ENCODE measurements around the gene DLGAP1. TPM values are rescaled to one million over a fixed set of nuclear protein-coding genes. Genes with fewer than 3 reads are reported as not detected.

The DLGAP1 gene
- total and polyA plus RNA-seq, 2 of the 8 experiments (the other 6 are each of a cell fraction or from before 2014, with no cell fraction given): 11.8 to 16.9 TPM

- TF ChIP-seq, protein P1, sequence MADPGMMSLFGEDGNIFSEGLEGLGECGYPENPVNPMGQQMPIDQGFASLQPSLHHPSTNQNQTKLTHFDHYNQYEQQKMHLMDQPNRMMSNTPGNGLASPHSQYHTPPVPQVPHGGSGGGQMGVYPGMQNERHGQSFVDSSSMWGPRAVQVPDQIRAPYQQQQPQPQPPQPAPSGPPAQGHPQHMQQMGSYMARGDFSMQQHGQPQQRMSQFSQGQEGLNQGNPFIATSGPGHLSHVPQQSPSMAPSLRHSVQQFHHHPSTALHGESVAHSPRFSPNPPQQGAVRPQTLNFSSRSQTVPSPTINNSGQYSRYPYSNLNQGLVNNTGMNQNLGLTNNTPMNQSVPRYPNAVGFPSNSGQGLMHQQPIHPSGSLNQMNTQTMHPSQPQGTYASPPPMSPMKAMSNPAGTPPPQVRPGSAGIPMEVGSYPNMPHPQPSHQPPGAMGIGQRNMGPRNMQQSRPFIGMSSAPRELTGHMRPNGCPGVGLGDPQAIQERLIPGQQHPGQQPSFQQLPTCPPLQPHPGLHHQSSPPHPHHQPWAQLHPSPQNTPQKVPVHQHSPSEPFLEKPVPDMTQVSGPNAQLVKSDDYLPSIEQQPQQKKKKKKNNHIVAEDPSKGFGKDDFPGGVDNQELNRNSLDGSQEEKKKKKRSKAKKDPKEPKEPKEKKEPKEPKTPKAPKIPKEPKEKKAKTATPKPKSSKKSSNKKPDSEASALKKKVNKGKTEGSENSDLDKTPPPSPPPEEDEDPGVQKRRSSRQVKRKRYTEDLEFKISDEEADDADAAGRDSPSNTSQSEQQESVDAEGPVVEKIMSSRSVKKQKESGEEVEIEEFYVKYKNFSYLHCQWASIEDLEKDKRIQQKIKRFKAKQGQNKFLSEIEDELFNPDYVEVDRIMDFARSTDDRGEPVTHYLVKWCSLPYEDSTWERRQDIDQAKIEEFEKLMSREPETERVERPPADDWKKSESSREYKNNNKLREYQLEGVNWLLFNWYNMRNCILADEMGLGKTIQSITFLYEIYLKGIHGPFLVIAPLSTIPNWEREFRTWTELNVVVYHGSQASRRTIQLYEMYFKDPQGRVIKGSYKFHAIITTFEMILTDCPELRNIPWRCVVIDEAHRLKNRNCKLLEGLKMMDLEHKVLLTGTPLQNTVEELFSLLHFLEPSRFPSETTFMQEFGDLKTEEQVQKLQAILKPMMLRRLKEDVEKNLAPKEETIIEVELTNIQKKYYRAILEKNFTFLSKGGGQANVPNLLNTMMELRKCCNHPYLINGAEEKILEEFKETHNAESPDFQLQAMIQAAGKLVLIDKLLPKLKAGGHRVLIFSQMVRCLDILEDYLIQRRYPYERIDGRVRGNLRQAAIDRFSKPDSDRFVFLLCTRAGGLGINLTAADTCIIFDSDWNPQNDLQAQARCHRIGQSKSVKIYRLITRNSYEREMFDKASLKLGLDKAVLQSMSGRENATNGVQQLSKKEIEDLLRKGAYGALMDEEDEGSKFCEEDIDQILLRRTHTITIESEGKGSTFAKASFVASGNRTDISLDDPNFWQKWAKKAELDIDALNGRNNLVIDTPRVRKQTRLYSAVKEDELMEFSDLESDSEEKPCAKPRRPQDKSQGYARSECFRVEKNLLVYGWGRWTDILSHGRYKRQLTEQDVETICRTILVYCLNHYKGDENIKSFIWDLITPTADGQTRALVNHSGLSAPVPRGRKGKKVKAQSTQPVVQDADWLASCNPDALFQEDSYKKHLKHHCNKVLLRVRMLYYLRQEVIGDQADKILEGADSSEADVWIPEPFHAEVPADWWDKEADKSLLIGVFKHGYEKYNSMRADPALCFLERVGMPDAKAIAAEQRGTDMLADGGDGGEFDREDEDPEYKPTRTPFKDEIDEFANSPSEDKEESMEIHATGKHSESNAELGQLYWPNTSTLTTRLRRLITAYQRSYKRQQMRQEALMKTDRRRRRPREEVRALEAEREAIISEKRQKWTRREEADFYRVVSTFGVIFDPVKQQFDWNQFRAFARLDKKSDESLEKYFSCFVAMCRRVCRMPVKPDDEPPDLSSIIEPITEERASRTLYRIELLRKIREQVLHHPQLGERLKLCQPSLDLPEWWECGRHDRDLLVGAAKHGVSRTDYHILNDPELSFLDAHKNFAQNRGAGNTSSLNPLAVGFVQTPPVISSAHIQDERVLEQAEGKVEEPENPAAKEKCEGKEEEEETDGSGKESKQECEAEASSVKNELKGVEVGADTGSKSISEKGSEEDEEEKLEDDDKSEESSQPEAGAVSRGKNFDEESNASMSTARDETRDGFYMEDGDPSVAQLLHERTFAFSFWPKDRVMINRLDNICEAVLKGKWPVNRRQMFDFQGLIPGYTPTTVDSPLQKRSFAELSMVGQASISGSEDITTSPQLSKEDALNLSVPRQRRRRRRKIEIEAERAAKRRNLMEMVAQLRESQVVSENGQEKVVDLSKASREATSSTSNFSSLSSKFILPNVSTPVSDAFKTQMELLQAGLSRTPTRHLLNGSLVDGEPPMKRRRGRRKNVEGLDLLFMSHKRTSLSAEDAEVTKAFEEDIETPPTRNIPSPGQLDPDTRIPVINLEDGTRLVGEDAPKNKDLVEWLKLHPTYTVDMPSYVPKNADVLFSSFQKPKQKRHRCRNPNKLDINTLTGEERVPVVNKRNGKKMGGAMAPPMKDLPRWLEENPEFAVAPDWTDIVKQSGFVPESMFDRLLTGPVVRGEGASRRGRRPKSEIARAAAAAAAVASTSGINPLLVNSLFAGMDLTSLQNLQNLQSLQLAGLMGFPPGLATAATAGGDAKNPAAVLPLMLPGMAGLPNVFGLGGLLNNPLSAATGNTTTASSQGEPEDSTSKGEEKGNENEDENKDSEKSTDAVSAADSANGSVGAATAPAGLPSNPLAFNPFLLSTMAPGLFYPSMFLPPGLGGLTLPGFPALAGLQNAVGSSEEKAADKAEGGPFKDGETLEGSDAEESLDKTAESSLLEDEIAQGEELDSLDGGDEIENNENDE (IDR thresholded peaks at IDR 0.05; ENCODE audit: insufficient replicate concordance, low read length): no peak
- TF ChIP-seq KDM5A (IDR thresholded peaks at IDR 0.05; ENCODE audit: low read length) (no peak), POLR2AphosphoS5 (IDR thresholded peaks at IDR 0.05; ENCODE audit: low read depth, low read length) (no peak), TCF12 (IDR thresholded peaks at IDR 0.05; ENCODE audit: low read depth, low read length) (no peak), RNF2 (IDR thresholded peaks at IDR 0.05; ENCODE audit: borderline replicate concordance, low read depth, low read length, missing control alignments, poor library complexity, severe bottlenecking) (no peak), SAP30 (IDR thresholded peaks at IDR 0.05; ENCODE audit: insufficient read depth, insufficient replicate concordance, low read length) (no peak), PHF8 (conservative IDR thresholded peaks at IDR 0.05; ENCODE audit: low read depth, low read length) (no peak), RXRA (IDR thresholded peaks at IDR 0.05; ENCODE audit: insufficient read depth, low read depth, low read length) (no peak), ZNF274 (IDR thresholded peaks at IDR 0.05; ENCODE audit: borderline replicate concordance, extremely low read depth, low read length) (no peak), YY1 (IDR thresholded peaks at IDR 0.05; ENCODE audit: low read depth, low read length) (no peak), POU5F1 (IDR thresholded peaks at IDR 0.05; ENCODE audit: low read depth, low read length) (no peak), KDM1A (IDR thresholded peaks at IDR 0.05; ENCODE audit: borderline replicate concordance, low read length) (no peak)
These were observed 635.1 kb downstream of the DLGAP1 start (continued) for GRCh38 chr18:3819961-3820360.
